Measurements from ENCODE around the gene DCTN5. TPM values are rescaled to one million over a fixed set of nuclear protein-coding genes. Genes with fewer than 3 reads are reported as not detected.

Gene DCTN5
- total and polyA plus RNA-seq, 2 of the 13 experiments (the other 11 are each of a cell fraction or from before 2014, with no cell fraction given) = 105 to 207 TPM

DNA sequence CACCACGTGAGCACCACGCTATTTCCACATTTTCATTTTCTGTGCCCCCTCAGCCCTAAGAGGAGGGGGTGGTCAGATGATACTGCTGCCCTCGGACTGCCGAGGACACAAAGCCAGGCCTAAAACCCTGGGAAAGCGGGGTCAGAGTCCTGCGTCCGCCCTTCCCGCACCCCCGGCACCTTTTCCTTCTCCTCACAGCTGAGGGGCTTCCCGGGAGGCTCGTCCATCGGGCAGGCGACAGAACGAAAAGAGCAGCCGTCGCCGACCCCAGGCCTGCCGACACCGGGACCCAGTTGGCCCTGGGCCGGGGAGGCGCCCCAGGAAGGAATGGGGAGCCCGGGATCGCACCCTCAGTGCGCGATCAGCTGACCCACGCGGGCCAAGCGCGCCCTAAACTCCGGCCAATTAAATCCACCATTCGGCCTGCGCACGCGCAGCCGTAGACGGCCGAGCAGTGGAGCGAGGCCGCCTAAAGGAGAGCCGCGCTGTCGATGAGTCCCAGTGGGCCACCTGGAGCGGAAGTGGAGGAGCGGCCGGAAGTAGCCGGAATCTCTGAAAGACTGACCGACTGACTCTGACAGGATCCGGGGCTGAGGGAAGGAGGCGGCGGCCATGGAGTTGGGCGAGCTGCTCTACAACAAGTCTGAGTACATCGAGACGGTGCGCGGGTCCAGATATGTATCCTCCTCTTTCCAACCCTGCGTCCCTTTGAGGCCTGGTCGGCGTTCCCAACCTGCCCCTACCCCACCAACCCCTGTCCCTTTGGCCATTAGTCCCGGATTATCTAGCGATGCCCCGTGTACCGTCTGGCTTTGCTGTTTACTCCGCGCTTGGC, at the start of gene DCTN5, which contains the start of gene PALB2 (continued):
- no peak for TF ChIP-seq PAF1 (CRISPR knock-in tag; IDR thresholded peaks at IDR 0.05)
- peak; percentile 93 for TF ChIP-seq ATF7-NPFF (CRISPR knock-in tag; IDR thresholded peaks at IDR 0.05; ENCODE audit: low read depth)
- TF ChIP-seq RXRA (CRISPR knock-in tag; IDR thresholded peaks at IDR 0.05) = peak; percentile 90
- TF ChIP-seq ZNF704 (CRISPR knock-in tag; IDR thresholded peaks at IDR 0.05; ENCODE audit: borderline replicate concordance) = peak; percentile 96
- TF ChIP-seq ZFX (CRISPR knock-in tag; IDR thresholded peaks at IDR 0.05; ENCODE audit: low read depth) = peak; percentile 98
- TF ChIP-seq, protein P1, sequence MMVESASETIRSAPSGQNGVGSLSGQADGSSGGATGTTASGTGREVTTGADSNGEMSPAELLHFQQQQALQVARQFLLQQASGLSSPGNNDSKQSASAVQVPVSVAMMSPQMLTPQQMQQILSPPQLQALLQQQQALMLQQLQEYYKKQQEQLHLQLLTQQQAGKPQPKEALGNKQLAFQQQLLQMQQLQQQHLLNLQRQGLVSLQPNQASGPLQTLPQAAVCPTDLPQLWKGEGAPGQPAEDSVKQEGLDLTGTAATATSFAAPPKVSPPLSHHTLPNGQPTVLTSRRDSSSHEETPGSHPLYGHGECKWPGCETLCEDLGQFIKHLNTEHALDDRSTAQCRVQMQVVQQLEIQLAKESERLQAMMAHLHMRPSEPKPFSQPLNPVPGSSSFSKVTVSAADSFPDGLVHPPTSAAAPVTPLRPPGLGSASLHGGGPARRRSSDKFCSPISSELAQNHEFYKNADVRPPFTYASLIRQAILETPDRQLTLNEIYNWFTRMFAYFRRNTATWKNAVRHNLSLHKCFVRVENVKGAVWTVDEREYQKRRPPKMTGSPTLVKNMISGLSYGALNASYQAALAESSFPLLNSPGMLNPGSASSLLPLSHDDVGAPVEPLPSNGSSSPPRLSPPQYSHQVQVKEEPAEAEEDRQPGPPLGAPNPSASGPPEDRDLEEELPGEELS (CRISPR knock-in tag; IDR thresholded peaks at IDR 0.05) = peak; percentile 63
- TF ChIP-seq KDM3A (CRISPR knock-in tag; IDR thresholded peaks at IDR 0.05; ENCODE audit: low read depth) = peak; percentile 94
- TF ChIP-seq BCL3 (CRISPR knock-in tag; IDR thresholded peaks at IDR 0.05) = peak; percentile 73; the same call in 1 of the 2 replicates
- TF ChIP-seq, protein P2, sequence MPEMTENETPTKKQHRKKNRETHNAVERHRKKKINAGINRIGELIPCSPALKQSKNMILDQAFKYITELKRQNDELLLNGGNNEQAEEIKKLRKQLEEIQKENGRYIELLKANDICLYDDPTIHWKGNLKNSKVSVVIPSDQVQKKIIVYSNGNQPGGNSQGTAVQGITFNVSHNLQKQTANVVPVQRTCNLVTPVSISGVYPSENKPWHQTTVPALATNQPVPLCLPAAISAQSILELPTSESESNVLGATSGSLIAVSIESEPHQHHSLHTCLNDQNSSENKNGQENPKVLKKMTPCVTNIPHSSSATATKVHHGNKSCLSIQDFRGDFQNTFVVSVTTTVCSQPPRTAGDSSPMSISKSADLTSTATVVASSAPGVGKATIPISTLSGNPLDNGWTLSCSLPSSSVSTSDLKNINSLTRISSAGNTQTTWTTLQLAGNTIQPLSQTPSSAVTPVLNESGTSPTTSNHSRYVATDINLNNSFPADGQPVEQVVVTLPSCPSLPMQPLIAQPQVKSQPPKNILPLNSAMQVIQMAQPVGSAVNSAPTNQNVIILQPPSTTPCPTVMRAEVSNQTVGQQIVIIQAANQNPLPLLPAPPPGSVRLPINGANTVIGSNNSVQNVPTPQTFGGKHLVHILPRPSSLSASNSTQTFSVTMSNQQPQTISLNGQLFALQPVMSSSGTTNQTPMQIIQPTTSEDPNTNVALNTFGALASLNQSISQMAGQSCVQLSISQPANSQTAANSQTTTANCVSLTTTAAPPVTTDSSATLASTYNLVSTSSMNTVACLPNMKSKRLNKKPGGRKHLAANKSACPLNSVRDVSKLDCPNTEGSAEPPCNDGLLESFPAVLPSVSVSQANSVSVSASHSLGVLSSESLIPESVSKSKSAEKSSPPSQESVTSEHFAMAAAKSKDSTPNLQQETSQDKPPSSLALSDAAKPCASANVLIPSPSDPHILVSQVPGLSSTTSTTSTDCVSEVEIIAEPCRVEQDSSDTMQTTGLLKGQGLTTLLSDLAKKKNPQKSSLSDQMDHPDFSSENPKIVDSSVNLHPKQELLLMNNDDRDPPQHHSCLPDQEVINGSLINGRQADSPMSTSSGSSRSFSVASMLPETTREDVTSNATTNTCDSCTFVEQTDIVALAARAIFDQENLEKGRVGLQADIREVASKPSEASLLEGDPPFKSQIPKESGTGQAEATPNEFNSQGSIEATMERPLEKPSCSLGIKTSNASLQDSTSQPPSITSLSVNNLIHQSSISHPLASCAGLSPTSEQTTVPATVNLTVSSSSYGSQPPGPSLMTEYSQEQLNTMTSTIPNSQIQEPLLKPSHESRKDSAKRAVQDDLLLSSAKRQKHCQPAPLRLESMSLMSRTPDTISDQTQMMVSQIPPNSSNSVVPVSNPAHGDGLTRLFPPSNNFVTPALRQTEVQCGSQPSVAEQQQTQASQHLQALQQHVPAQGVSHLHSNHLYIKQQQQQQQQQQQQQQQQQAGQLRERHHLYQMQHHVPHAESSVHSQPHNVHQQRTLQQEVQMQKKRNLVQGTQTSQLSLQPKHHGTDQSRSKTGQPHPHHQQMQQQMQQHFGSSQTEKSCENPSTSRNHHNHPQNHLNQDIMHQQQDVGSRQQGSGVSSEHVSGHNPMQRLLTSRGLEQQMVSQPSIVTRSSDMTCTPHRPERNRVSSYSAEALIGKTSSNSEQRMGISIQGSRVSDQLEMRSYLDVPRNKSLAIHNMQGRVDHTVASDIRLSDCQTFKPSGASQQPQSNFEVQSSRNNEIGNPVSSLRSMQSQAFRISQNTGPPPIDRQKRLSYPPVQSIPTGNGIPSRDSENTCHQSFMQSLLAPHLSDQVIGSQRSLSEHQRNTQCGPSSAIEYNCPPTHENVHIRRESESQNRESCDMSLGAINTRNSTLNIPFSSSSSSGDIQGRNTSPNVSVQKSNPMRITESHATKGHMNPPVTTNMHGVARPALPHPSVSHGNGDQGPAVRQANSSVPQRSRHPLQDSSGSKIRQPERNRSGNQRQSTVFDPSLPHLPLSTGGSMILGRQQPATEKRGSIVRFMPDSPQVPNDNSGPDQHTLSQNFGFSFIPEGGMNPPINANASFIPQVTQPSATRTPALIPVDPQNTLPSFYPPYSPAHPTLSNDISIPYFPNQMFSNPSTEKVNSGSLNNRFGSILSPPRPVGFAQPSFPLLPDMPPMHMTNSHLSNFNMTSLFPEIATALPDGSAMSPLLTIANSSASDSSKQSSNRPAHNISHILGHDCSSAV (CRISPR knock-in tag; IDR thresholded peaks at IDR 0.05; ENCODE audit: borderline replicate concordance) = no peak
- TF ChIP-seq, protein P3, sequence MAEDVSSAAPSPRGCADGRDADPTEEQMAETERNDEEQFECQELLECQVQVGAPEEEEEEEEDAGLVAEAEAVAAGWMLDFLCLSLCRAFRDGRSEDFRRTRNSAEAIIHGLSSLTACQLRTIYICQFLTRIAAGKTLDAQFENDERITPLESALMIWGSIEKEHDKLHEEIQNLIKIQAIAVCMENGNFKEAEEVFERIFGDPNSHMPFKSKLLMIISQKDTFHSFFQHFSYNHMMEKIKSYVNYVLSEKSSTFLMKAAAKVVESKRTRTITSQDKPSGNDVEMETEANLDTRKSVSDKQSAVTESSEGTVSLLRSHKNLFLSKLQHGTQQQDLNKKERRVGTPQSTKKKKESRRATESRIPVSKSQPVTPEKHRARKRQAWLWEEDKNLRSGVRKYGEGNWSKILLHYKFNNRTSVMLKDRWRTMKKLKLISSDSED (CRISPR knock-in tag; IDR thresholded peaks at IDR 0.05) = no peak
- TF ChIP-seq ZNF792 (CRISPR knock-in tag; IDR thresholded peaks at IDR 0.05) = 0 out of 2 replicates have a peak, but pooled peaks have one; percentile 74
- peak; percentile 82 for TF ChIP-seq ZKSCAN1 (IDR thresholded peaks at IDR 0.05; ENCODE audit: low read length)
- TF ChIP-seq SRSF9 (IDR thresholded peaks at IDR 0.05; ENCODE audit: borderline replicate concordance, insufficient read depth, low read depth, low read length, poor library complexity, severe bottlenecking) = no peak
- peak; percentile 86 for TF ChIP-seq SRSF1 (optimal IDR thresholded peaks at IDR 0.05; ENCODE audit: low read depth, low read length)
